Esophagus muscularis mucosa (tissue), 4 donors: Measurements from ENCODE around the gene ADK.

Experiments used
- CTCF ChIP-seq, 3 experiments: fragments of 200-600 bp in 2 of 3; fragments of 450-650 bp in 1 of 3; sonication (generic) in 2 of 3; IDR thresholded peaks; one replicate each; pipeline ENCODE4 v1.5.1; 2017 to 2019; ENCODE audit warnings: antibody characterized with exemption in 3 of 3, mild to moderate bottlenecking in 2 of 3, moderate library complexity in 1 of 3
- EP300 ChIP-seq: sonication (generic); formaldehyde crosslinking; IDR thresholded peaks from one replicate; pipeline ENCODE4 v1.6.1; 2017; ENCODE audit warnings: antibody characterized with exemption
- POLR2A ChIP-seq: fragments of 450-650 bp; IDR thresholded peaks from one replicate; pipeline ENCODE4 v1.6.1; 2017; ENCODE audit warnings: antibody characterized with exemption, moderate library complexity, mild to moderate bottlenecking, low read depth
- POLR2AphosphoS5 ChIP-seq, 2 donors: sonication (generic); formaldehyde crosslinking; IDR thresholded peaks; one replicate each; pipeline ENCODE4 v1.6.1; 2017; ENCODE audit warnings: antibody characterized with exemption in 2 of 2

GRCh38 chr10:74137992-74138391 lies 13.0 kb upstream of the ADK start:
- TF ChIP-seq CTCF (IDR thresholded peaks at IDR 0.05) (no peak), POLR2AphosphoS5 (IDR thresholded peaks at IDR 0.05) (no peak), EP300 (no peak), POLR2A (no peak)
